ENCODE data around the gene NTM.

GRCh38 chr11:132177106-132177505 is 806.7 kb downstream of the NTM start:
- TF ChIP-seq CTCF (IDR thresholded peaks at IDR 0.05), result no peak
- TF ChIP-seq ZFX (IDR thresholded peaks at IDR 0.05; ENCODE audit: borderline replicate concordance), result no peak
